Keratinocyte (primary cell): ENCODE results near the gene CCDC12. TPM values are rescaled to one million over a fixed set of nuclear protein-coding genes. Genes with fewer than 3 reads are reported as not detected.

ENCODE experiments used
- DNase-seq: peaks from one replicate; pipeline ENCODE4 v3.0.0-alpha.2; 2011; ENCODE audit warnings: low read depth, missing footprints, low spot score
- FAIRE-seq: peaks from 2 replicates; lab custom pipeline; 2011; peaks lifted over from hg19 to GRCh38; lab: Jason Lieb, UNC
- H2AFZ ChIP-seq: 2 replicates; pipeline ENCODE4 v1.6.0; 2012; ENCODE audit warnings: low read length, control low read depth, inconsistent platforms; ENCODE audit not compliant: control insufficient read depth
- H3K27ac ChIP-seq: 2 replicates; pipeline ENCODE4 v1.5.1; 2011; ENCODE audit warnings: low read length; ENCODE audit not compliant: control insufficient read depth, insufficient read depth
- H3K27me3 ChIP-seq: 3 replicates; pipeline ENCODE4 v1.6.0; 2011; ENCODE audit warnings: low read length; ENCODE audit not compliant: control insufficient read depth, insufficient read depth; ENCODE audit errors: extremely low read depth
- H3K36me3 ChIP-seq, 2 experiments: 2 replicates in 1 of 2; 3 replicates in 1 of 2; pipeline ENCODE4 v1.5.1; 2011; ENCODE audit warnings: low read length in 2 of 2, mild to moderate bottlenecking in 1 of 2; ENCODE audit not compliant: control insufficient read depth in 2 of 2, insufficient read depth in 2 of 2; ENCODE audit errors: extremely low read depth in 1 of 2
- H3K4me1 ChIP-seq: 3 replicates; pipeline ENCODE4 v1.5.1; 2011; ENCODE audit warnings: low read length; ENCODE audit not compliant: control insufficient read depth, insufficient read depth; ENCODE audit errors: extremely low read depth
- H3K4me2 ChIP-seq: 3 replicates; pipeline ENCODE4 v1.6.0; 2011; ENCODE audit warnings: low read depth, low read length; ENCODE audit not compliant: control insufficient read depth, insufficient read depth; ENCODE audit errors: extremely low read depth
- H3K4me3 ChIP-seq, 3 experiments: fragments of 200-600 bp in 1 of 3; sonication (generic) in 1 of 3; 2 replicates in 2 of 3; 3 replicates in 1 of 3; pipeline ENCODE4 v1.5.1; 2011 to 2016; ENCODE audit warnings: low read length in 3 of 3, mild to moderate bottlenecking in 3 of 3, control low read depth in 2 of 3, inconsistent platforms in 1 of 3, low read depth in 1 of 3, mixed read lengths in 1 of 3, mixed run types in 1 of 3, moderate library complexity in 1 of 3; ENCODE audit not compliant: control insufficient read depth in 2 of 3, insufficient read depth in 2 of 3; ENCODE audit errors: extremely low read depth in 1 of 3
- H3K79me2 ChIP-seq: 2 replicates; pipeline ENCODE4 v1.6.0; 2012; ENCODE audit warnings: low read length; ENCODE audit not compliant: control insufficient read depth, insufficient read depth
- H3K9ac ChIP-seq: 3 replicates; pipeline ENCODE4 v1.6.0; 2011; ENCODE audit warnings: low read length; ENCODE audit not compliant: control insufficient read depth, insufficient read depth; ENCODE audit errors: extremely low read depth
- H3K9me1 ChIP-seq: 3 replicates; pipeline ENCODE4 v1.6.0; 2011; ENCODE audit warnings: low read length; ENCODE audit not compliant: control insufficient read depth, insufficient read depth; ENCODE audit errors: extremely low read depth
- H3K9me3 ChIP-seq: 2 replicates; pipeline ENCODE4 v1.5.1; 2012; ENCODE audit warnings: low read depth, low read length; ENCODE audit not compliant: control insufficient read depth
- H4K20me1 ChIP-seq: 3 replicates; pipeline ENCODE4 v1.6.0; 2011; ENCODE audit warnings: low read length; ENCODE audit not compliant: control insufficient read depth, insufficient read depth; ENCODE audit errors: extremely low read depth
- CTCF ChIP-seq, 3 experiments: IDR thresholded peaks in 1 of 3; conservative IDR thresholded peaks in 1 of 3; optimal IDR thresholded peaks in 1 of 3; 2 replicates in 2 of 3; 3 replicates in 1 of 3; pipeline versions ENCODE3 to v1.5.1; 2011; ENCODE audit warnings: low read length in 3 of 3, mild to moderate bottlenecking in 3 of 3, moderate library complexity in 2 of 3, control low read depth in 1 of 3, inconsistent platforms in 1 of 3; ENCODE audit not compliant: insufficient read depth in 2 of 3; ENCODE audit errors: extremely low read depth in 1 of 3
- EZH2 ChIP-seq: IDR thresholded peaks from one replicate; pipeline ENCODE4 v1.6.1; 2012; ENCODE audit warnings: inconsistent platforms, mild to moderate bottlenecking, low read length, moderate library complexity
- dilution Hi-C: fragments of 300-500 bp; cut with MboI; formaldehyde crosslinking; loops from one replicate; pipeline ENCODE4 v1.7.0; 2020; ENCODE audit warnings: low sequenced_read_pairs; ENCODE audit not compliant: extremely low pct_ligation_motif_present
- polyA plus RNA-seq, 5 experiments: library from polyadenylated mRNA; depleted of rRNA in 3 of 5; stranded (reverse) in 3 of 5; stranded (forward) in 1 of 5; unstranded in 1 of 5; fragments of >200 nt; gene quantifications; 1 replicate in 1 of 5; 2 replicates in 3 of 5; 3 replicates in 1 of 5; pipeline versions ENCODE4 v1.2.1 to v1.2.3, GENCODE V29; 2011 to 2012; ENCODE audit warnings: missing spikeins in 2 of 5, low read depth in 1 of 5, low replicate concordance in 1 of 5

CCDC12 gene
- polyA plus RNA-seq, 1 donor (not counting 4 experiments of a cell fraction or from before 2014, with no cell fraction given), result 27.5 TPM

DNA sequence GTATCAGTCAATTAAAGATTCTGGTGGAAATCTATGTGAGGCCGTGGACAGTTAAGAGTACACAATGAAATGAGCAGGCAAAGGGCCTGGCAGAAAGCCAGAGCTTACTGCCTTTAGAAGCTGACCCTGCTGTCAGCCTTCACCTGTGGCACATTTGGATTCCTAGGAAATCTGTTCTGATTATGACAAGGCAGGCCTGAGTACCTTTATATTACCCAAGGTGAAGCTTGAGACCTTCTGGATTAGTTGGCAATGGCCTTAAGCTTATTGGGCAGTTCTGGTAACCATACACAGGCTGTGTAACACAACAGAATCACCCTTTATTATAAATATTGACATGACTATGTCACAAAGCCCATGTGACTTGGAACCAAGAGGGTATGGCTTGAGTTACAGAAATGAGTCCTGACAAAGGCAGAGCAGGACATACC is 46.1 kb upstream of the CCDC12 start:
- H3K27ac ChIP-seq, result no peak overlapping the region
- H3K9me3 ChIP-seq, result no peaks in the 10 kb centered on the region
- FAIRE-seq (no peak), DNase-seq (no peak)
- H3K4me3 ChIP-seq, result no peak overlapping the region
- H3K9me1 ChIP-seq, result no peaks in the 10 kb centered on the region
- peaks cover 21% of the 10 kb centered on the region for H3K79me2 ChIP-seq
- no peak overlapping the region for H2AFZ ChIP-seq
- no peak overlapping the region for H3K4me2 ChIP-seq
- dilution Hi-C loops, result no loop called here
- peaks cover 0 to 20% of the 10 kb centered on the region in 2 experiments for H3K36me3 ChIP-seq
- no peak overlapping the region for H3K9ac ChIP-seq
- H3K27me3 ChIP-seq, result no peaks in the 10 kb centered on the region
- no peak for TF ChIP-seq CTCF (optimal IDR thresholded peaks at IDR 0.05 in 1 of 3, IDR thresholded peaks at IDR 0.05 in 1 of 3, conservative IDR thresholded peaks at IDR 0.05 in 1 of 3; ENCODE audit: extremely low read depth in 1 of 3, insufficient read depth in 2 of 3, low read length in 3 of 3)
- TF ChIP-seq EZH2, result no peak
- H3K4me1 ChIP-seq, result peaks cover 12% of the 10 kb centered on the region
- peaks cover 6% of the 10 kb centered on the region for H4K20me1 ChIP-seq

DNA sequence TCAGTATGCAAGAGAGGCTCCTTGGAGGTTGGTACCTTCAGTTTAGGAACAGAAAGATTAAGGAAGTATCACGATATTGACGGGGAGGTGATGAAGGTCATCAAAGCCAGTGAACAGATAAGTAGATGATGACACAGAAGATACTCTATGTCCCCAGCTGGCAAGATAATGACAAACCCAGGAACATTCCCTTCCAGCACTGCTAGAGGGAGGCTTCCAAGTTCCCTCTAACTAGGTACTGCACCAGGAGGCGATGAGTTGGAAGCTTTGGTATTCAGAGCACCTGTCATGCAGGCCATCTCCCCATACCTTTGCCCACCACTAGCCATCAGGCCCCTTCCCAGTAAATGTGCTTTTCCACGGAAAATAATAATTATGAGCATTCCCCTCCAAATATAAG is 43.8 kb upstream of the CCDC12 start:
- TF ChIP-seq EZH2 (no peak), CTCF (optimal IDR thresholded peaks at IDR 0.05 in 1 of 3, IDR thresholded peaks at IDR 0.05 in 1 of 3, conservative IDR thresholded peaks at IDR 0.05 in 1 of 3; ENCODE audit: extremely low read depth in 1 of 3, insufficient read depth in 2 of 3, low read length in 3 of 3) (no peak)

More for the DNA sequence above, 43.8 kb upstream of the CCDC12 start:
- dilution Hi-C loops, result no loop called here
- no peak overlapping the region for H3K4me2 ChIP-seq
- H3K9me3 ChIP-seq, result no peaks in the 10 kb centered on the region
- no peak overlapping the region for H3K27ac ChIP-seq
- H3K9me1 ChIP-seq, result no peaks in the 10 kb centered on the region
- H3K4me3 ChIP-seq, result no peak overlapping the region
- H3K4me1 ChIP-seq, result peaks cover 20% of the 10 kb centered on the region
- H2AFZ ChIP-seq, result no peak overlapping the region
- H4K20me1 ChIP-seq, result peaks cover 7% of the 10 kb centered on the region
- H3K79me2 ChIP-seq, result peaks cover 18% of the 10 kb centered on the region
- H3K36me3 ChIP-seq, result peaks cover 5 to 27% of the 10 kb centered on the region in 2 experiments
- DNase-seq, result no peak
- H3K27me3 ChIP-seq, result no peaks in the 10 kb centered on the region
- H3K9ac ChIP-seq, result no peak overlapping the region
- FAIRE-seq, result no peak
